Epithelial cell of proximal tubule (primary cell): ENCODE results near the gene RAD51B. TPM values are rescaled to one million over a fixed set of nuclear protein-coding genes. Genes with fewer than 3 reads are reported as not detected.

Experiments used
- DNase-seq: peaks from one replicate; pipeline ENCODE4 v3.0.0-alpha.2; 2011; ENCODE audit warnings: low read depth
- H3K4me3 ChIP-seq: 2 replicates; pipeline ENCODE4 v1.5.1; 2011; ENCODE audit warnings: low read depth, mild to moderate bottlenecking, low read length
- CTCF ChIP-seq: conservative IDR thresholded peaks from 2 replicates; pipeline ENCODE4 v1.5.1; 2012; ENCODE audit warnings: low read depth, mild to moderate bottlenecking, low read length
- total RNA-seq: library from RNA; depleted of rRNA; stranded (reverse); fragments of >200 nt; gene quantifications from 2 replicates; pipeline ENCODE4 v1.2.3, GENCODE V29; 2015

RAD51B gene
- total RNA-seq, 1 donor from 2014 or later: 6.3 TPM

- DNase-seq: no peak
- TF ChIP-seq CTCF: no peak
- no peak overlapping the region for H3K4me3 ChIP-seq
Measured at GRCh38 chr14:68707482-68707881, 887.9 kb downstream of the RAD51B start.

- H3K4me3 ChIP-seq: no peak overlapping the region
- DNase-seq: no peak
- no peak for TF ChIP-seq CTCF
Measured at GRCh38 chr14:68708343-68708742, 888.8 kb downstream of the RAD51B start.

DNA sequence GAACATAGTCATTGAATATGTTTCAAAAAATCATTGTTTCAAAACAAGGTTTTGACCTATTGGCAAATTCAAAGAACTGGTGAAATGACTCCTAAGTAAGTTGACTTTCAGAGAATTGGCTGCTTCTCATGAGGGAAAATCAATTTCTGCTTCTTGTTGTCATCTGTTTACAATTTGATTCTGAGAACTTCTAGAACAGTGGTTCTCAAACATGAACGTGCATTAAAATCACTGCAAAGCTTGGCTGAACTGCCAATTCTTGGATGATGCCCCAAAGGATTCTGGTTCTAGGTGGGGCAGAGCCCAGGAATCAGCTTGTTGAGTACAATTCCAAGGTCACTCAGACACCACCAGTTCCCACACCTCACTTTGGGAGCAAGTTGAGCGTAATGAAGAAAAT, 889.4 kb downstream of the RAD51B start:
- no peak overlapping the region for H3K4me3 ChIP-seq

DNA sequence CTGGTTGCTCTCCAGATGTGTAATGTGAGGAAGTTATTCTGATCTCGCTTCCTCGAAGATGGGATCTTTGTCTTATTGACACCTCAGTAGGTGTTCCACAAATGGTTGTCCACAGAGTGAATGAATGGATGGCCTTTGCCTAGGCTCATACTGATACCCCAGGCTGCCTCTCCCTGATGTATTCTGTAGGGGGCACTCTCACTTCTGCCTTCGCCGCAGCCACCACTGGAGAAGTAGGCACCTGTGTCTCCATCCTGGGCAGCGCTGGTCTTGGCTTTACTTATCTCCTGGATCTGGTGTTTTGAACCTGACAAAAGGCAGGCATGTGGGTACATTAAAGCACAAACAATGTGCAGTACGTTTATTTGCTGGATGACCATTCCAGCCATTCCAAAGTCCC, 891.2 kb downstream of the RAD51B start:
- no peak for DNase-seq
- TF ChIP-seq CTCF: no peak
- no peak overlapping the region for H3K4me3 ChIP-seq

More for the DNA sequence above, 889.4 kb downstream of the RAD51B start:
- no peak for DNase-seq
- no peak for TF ChIP-seq CTCF

GRCh38 chr14:68711561-68712309, 892.2 kb downstream of the RAD51B start:
- no peak for DNase-seq
- no peak overlapping the region for H3K4me3 ChIP-seq
- no peak for TF ChIP-seq CTCF

DNA sequence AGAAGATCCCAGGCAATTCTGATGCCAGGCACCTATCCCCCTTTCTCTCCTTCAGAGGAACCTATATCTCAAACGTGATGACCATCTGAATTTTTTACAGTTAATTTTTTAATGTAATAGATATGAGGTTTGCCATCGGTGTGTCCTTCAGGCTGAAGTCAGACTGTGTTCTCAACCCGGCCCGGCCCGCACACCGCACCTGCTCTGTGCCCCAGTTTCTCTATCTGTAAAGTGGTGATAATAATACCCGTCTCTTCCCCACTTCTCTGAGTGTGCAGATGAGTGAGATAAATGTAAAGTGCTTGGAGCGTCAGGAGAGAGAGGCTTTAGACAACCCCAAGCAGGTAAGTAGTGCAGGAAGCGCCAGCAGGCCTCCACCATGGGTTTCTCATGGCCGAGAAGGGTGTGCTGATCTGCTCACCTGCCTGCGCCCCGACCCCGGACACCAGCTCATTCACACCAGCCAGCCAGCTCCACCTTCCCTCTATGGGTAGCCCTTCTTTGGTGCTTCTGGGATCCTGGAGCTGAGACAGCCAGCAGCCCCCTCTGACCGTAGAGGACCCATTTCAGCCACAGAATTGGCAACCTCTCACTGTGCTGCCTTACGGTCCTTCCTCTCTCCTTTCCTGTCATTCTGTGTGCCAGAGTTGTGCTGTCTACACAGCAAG, 893.3 kb downstream of the RAD51B start:
- no peak for TF ChIP-seq CTCF
- H3K4me3 ChIP-seq: no peak overlapping the region
- no peak for DNase-seq
